Activated naive CD8-positive, alpha-beta T cell (primary cell): ENCODE data around the gene OR6K3.

Experiments used
- H3K27ac Mint-ChIP-seq: one replicate; pipeline ENCODE4 v1.8.0; 2021; ENCODE audit warnings: mixed read lengths
- H3K27me3 Mint-ChIP-seq: one replicate; pipeline ENCODE4 v1.8.0; 2021; ENCODE audit warnings: mixed read lengths
- H3K36me3 Mint-ChIP-seq: one replicate; pipeline ENCODE4 v1.8.0; 2021; ENCODE audit warnings: mixed read lengths
- H3K4me1 Mint-ChIP-seq: one replicate; pipeline ENCODE4 v1.8.0; 2021; ENCODE audit warnings: low read depth, mixed read lengths
- H3K4me3 Mint-ChIP-seq: one replicate; pipeline ENCODE4 v1.8.0; 2021; ENCODE audit warnings: mild to moderate bottlenecking, mixed read lengths
- H3K9me3 Mint-ChIP-seq: one replicate; pipeline ENCODE4 v1.8.0; 2021; ENCODE audit warnings: low read depth, mixed read lengths

The OR6K3 gene, protein sequence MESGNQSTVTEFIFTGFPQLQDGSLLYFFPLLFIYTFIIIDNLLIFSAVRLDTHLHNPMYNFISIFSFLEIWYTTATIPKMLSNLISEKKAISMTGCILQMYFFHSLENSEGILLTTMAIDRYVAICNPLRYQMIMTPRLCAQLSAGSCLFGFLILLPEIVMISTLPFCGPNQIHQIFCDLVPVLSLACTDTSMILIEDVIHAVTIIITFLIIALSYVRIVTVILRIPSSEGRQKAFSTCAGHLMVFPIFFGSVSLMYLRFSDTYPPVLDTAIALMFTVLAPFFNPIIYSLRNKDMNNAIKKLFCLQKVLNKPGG

DNA sequence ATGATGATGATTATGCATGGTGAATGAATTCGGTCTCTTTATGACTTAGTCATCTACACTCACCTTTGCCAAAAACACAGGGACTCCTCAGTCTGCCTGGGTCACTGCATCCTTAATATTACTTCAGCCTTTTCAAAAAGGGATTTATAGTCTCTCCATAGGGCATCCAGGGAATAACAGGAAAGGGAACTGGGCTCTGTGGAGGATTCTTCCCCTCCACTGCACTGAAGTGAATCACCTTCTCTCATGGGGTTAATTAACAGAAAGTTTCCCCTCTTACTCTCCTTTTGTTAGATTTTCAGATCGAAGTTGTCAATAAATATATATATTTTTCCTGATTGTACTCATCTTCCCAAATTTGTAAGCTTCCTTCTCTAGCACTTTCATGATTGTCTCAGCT lies at the start of gene OR6K3:
Gene OR6K3 (minus strand): TSS at position 101 of the 400 bp plus-strand sequence. CDS start 2,605 bp downstream, outside the sequence.
- Mint-ChIP-seq H3K9me3 (no peaks in the 10 kb centered on the region), H3K27me3 (peaks cover 27% of the 10 kb centered on the region), H3K27ac (no peak within 1 kb of the TSS), H3K36me3 (no peaks in the 10 kb centered on the region), H3K4me3 (no peak within 1 kb of the TSS), H3K4me1 (no peaks in the 10 kb centered on the region)

DNA sequence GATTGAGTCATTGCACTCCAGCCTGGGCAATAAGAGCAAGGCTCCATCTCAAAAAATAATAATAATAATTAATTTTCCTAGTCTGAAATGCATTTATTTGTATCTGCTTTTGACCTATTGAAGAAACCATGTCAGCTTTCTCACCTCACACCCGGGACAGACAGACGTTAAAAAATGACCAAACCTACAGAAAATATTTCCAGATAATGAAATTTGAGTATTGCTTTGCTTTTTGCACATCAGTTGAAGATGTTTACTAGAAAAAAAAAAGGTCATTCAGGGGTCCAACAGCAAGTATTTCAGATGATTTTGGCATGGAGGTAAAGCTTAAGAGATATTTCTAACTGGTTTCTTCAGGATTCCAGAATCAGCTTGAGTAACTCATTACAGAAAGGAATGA lies 33.9 kb upstream of the OR6K3 start, which contains the start of gene OR6K6:
Gene OR6K6 (plus strand): TSS at position 301 of the 400 bp plus-strand sequence. CDS start 168 bp downstream, outside the sequence.
- H3K27me3 Mint-ChIP-seq, result peaks cover 11% of the 10 kb centered on the region

DNA sequence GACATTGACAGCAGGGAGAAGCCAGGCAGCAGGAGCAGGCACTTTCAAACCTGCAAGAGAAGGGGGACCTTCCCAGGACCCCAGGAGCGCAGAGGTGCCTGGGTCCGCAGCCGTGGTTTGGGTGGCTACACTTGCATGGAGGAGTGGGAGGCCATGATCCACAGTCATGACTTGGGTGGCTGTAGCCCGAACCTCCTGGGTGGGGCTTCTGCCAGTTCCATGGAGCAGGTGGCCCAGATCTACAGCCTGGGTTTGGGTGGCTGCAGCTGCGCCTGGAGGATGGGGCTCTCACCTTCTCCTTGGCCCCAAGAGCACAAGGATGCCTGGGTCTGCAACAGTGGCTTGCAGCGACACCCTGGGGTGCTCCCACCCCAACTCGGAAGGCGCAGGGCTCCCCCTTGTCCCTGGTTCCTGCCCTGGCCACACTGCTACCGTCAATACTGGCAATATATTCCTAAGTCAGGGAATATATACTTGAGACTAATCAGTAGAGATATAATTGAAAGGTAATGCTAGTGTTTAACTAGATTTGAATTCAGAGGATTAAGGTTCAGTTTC lies 31.7 kb upstream of the OR6K3 start:
- H3K27ac Mint-ChIP-seq, result no peak overlapping the region
- no peaks in the 10 kb centered on the region for H3K36me3 Mint-ChIP-seq
- H3K4me1 Mint-ChIP-seq, result no peaks in the 10 kb centered on the region
- peaks cover 8% of the 10 kb centered on the region for H3K27me3 Mint-ChIP-seq
- no peaks in the 10 kb centered on the region for H3K9me3 Mint-ChIP-seq
- no peak overlapping the region for H3K4me3 Mint-ChIP-seq

More for the DNA sequence above, 33.9 kb upstream of the OR6K3 start, which contains the start of gene OR6K6:
- no peaks in the 10 kb centered on the region for H3K4me1 Mint-ChIP-seq
- H3K4me3 Mint-ChIP-seq, result no peak within 1 kb of the TSS
- no peaks in the 10 kb centered on the region for H3K36me3 Mint-ChIP-seq
- H3K9me3 Mint-ChIP-seq, result no peaks in the 10 kb centered on the region
- no peak within 1 kb of the TSS for H3K27ac Mint-ChIP-seq

DNA sequence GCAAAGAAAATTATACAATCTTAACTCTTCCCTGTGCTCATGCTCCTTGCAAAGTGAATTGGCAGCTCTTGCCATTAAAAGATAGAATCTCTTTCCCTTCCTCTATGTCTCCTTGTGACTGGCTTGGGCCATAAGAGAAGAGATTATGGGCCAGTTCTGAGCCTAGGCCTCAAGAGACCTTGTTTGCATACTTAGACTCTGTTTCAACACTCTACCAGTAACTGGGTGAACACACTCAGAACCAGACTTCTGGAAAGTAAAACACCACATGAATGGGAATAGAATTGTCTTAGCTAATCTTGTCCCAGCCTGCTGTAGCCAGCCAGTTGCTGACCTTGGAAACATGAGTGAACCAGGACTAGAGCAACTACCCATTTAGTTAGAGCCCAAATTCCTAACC lies 15.3 kb upstream of the OR6K3 start:
- Mint-ChIP-seq H3K4me3 (no peak overlapping the region), H3K27me3 (peaks cover 9% of the 10 kb centered on the region), H3K27ac (no peak overlapping the region), H3K36me3 (no peaks in the 10 kb centered on the region), H3K4me1 (no peaks in the 10 kb centered on the region), H3K9me3 (no peaks in the 10 kb centered on the region)

DNA sequence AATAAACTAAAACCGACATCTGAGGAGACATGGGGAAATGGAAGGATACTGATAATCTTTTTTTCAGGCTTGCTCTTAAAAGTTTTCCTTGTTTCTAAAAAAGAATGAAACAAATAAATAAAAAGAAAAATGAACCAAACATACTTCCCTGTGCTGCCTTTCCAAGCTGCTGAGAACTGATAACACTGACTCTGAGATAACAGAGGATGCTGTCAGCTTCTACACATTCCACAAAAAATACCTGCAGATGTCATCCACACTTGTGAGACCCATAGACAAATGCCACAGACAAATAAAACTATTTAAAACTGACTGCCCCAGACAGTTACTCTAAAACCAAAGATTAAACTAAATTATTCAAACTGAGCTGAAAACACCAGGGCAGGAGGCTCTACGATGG lies 12.0 kb upstream of the OR6K3 start:
- H3K4me3 Mint-ChIP-seq, result no peak overlapping the region
- H3K4me1 Mint-ChIP-seq, result no peaks in the 10 kb centered on the region
- no peak overlapping the region for H3K27ac Mint-ChIP-seq
- H3K36me3 Mint-ChIP-seq, result no peaks in the 10 kb centered on the region
- H3K27me3 Mint-ChIP-seq, result peaks cover 3% of the 10 kb centered on the region
- no peaks in the 10 kb centered on the region for H3K9me3 Mint-ChIP-seq

DNA sequence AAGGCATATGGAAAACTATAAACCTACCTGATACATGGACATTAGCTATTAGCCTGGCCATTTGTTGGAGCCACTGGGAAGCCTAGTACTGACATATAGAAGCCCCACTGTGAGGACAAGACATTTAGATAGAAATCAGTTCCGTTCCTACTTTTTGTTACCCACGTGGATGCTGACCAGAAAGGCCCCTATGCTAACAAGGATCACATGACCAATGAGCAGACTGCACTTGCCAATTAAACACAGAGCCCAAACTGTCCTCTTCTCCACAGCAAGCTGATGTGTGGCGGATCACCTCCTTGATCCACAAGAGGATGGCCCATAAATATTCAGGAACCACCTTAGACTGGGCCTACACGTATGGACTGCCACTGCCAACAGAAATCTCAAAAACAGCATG lies 11.2 kb upstream of the OR6K3 start:
- Mint-ChIP-seq H3K9me3 (no peaks in the 10 kb centered on the region), H3K27me3 (peaks cover 5% of the 10 kb centered on the region), H3K4me3 (no peak overlapping the region), H3K4me1 (no peaks in the 10 kb centered on the region), H3K27ac (no peak overlapping the region), H3K36me3 (no peaks in the 10 kb centered on the region)

DNA sequence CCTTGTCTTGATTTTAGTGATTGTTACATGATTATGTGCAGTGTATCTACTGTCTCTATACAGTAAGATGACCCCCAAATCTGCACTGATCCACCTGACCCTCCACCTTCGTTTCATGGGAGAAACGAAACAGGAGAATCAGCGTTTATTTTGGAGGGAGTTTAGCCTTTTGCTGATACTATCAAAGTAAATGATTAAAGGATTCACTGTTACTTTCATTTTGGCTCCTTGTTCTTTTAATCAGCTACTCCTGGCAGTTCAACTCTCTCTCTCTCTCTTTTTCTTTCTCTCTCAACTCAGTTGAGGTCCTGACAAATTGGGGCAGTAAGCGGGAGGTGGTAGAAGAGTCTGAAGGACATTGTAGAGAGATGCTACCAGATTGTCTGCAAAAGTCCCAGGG lies 9.9 kb upstream of the OR6K3 start:
- no peaks in the 10 kb centered on the region for H3K9me3 Mint-ChIP-seq
- H3K36me3 Mint-ChIP-seq, result no peaks in the 10 kb centered on the region
- peaks cover 7% of the 10 kb centered on the region for H3K27me3 Mint-ChIP-seq
- H3K4me1 Mint-ChIP-seq, result no peaks in the 10 kb centered on the region
- H3K27ac Mint-ChIP-seq, result no peak overlapping the region
- H3K4me3 Mint-ChIP-seq, result no peak overlapping the region

DNA sequence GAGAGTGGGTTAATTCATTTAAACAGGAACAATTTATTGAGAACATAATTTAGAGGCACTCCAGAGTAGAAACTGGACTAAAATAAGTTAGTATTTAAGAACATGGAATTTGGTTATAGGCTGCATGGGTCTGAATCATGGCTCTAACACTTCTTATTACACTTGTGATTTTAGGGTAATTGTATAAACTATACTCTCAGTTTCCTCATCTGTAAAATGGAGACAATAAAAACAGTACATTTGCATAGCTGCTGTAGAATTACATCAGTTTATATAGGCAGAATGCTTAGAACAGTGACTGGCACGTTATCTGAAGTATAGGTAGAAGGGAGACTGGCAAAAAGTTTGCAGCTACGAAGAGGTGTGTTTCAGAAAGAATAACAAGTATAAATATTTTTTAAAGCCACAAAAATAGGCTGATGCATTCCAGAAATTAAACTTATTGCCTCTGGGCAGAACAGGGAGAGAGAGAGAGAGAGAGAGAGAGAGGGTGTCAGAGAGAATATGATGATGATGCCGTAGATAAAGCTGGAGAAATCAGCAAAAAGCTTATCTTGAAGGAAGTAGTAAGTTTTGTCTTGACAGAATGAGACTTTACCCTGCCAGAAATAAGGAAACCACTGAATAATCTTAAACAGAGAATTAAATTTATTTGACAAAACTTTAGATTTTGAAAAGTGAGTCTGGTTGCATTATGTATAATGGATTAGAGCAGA lies 8.1 kb upstream of the OR6K3 start:
- Mint-ChIP-seq H3K36me3 (no peaks in the 10 kb centered on the region), H3K27me3 (peaks cover 12% of the 10 kb centered on the region), H3K4me3 (no peak overlapping the region), H3K9me3 (no peaks in the 10 kb centered on the region), H3K27ac (no peak overlapping the region), H3K4me1 (no peaks in the 10 kb centered on the region)

DNA sequence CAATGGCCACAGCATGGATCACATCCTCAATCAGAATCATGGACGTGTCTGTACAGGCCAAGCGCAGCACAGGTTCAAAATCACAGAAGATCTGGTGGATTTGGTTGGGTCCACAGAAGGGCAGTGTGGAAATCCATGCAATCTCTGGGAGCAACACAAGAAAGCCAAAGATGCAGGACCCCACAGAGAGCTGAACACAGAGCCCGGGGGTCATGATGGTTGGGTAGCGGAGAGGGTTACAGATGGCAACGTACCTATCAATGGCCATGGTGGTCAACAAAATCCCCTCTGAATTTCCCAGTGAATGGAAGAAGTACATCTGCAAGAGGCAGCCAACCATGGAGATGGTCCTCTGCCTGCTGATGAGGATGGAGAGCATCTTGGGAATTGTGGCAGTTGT lies 3.9 kb upstream of the OR6K3 start:
- Mint-ChIP-seq H3K27me3 (peaks cover 24% of the 10 kb centered on the region), H3K4me1 (no peaks in the 10 kb centered on the region), H3K4me3 (no peak overlapping the region), H3K36me3 (no peaks in the 10 kb centered on the region), H3K27ac (no peak overlapping the region), H3K9me3 (no peaks in the 10 kb centered on the region)

DNA sequence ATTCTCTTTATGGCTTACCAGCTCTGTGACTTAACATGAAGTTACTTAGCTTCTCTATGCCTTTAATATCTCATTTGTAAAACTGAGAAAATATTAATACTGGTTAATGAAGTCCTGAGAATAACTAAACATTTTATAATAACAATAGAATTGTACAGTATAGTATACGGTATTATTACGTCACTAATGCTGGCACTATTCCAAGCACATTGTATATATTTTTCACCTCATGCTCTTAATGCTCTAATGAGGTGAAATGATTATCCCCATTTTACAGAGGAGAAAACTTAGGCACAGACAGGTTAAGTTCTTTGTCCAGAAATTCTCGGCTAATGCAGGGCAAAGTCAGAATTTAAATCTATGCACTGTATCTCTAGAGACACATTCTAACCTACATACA lies 856 bp downstream of the OR6K3 start:
- peaks cover 25% of the 10 kb centered on the region for H3K27me3 Mint-ChIP-seq
- no peaks in the 10 kb centered on the region for H3K4me1 Mint-ChIP-seq
- H3K27ac Mint-ChIP-seq, result no peak overlapping the region
- H3K9me3 Mint-ChIP-seq, result no peaks in the 10 kb centered on the region
- H3K36me3 Mint-ChIP-seq, result no peaks in the 10 kb centered on the region
- no peak overlapping the region for H3K4me3 Mint-ChIP-seq

DNA sequence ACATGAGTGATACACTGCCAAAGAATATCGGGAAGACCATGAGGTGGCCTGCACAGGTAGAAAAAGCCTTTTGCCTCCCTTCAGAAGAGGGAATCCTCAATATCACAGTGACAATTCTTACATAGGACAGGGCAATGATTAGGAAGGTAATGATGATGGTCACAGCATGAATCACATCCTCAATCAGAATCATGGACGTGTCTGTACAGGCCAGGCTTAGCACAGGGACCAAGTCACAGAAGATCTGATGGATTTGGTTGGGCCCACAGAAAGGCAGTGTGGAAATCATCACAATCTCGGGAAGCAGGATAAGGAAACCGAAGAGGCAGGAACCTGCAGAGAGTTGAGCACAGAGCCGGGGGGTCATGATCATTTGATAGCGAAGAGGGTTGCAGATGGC lies 3.2 kb downstream of the OR6K3 start:
- Mint-ChIP-seq H3K27me3 (peaks cover 22% of the 10 kb centered on the region), H3K36me3 (no peaks in the 10 kb centered on the region)

DNA sequence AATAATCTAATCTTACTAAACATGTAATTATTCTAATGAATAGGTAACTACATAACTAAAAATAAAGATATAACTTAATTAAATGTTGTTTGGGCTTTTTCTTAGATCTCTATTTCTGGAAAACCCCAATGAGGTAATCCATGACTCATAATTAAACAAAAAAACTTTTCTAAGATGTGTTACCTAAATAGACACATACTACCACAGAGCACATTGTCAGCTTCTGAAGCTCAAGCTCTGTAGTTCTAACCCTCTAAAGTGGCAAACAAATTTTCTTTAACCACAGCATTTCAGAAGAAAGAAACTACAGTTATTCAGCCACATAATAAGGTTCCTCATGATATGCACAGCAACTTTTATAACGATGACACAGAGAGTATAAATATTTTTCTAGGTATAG lies 4.2 kb downstream of the OR6K3 start:
- Mint-ChIP-seq H3K36me3 (no peaks in the 10 kb centered on the region), H3K9me3 (no peaks in the 10 kb centered on the region), H3K27me3 (peaks cover 25% of the 10 kb centered on the region), H3K4me1 (no peaks in the 10 kb centered on the region), H3K27ac (peak overlapping the region; percentile 2), H3K4me3 (no peak overlapping the region)

More for the DNA sequence above, 3.2 kb downstream of the OR6K3 start:
- Mint-ChIP-seq H3K9me3 (no peaks in the 10 kb centered on the region), H3K4me1 (no peaks in the 10 kb centered on the region), H3K27ac (no peak overlapping the region), H3K4me3 (no peak overlapping the region)

DNA sequence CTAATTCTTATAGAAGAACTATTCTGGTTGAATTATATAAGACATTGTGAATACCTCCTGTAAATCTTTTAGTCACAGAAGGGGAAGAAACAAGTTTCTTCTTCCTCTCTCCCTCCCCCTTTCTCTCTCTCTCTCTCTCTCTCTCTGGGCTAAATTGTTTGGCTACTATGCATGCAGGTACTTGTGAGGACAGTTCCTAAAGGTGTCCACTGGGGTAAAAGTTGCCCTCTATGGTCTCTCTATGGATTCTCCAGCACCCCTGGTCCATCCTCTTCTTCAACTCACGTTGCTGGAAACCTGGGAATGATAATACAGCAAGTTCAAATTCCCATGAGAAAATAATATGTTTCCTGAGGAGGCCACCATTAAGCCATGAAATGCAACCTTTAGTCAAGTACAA lies 5.8 kb downstream of the OR6K3 start:
- no peaks in the 10 kb centered on the region for H3K9me3 Mint-ChIP-seq
- H3K4me3 Mint-ChIP-seq, result no peak overlapping the region
- H3K27me3 Mint-ChIP-seq, result peaks cover 18% of the 10 kb centered on the region
- no peaks in the 10 kb centered on the region for H3K4me1 Mint-ChIP-seq
- no peaks in the 10 kb centered on the region for H3K36me3 Mint-ChIP-seq
- no peak overlapping the region for H3K27ac Mint-ChIP-seq

DNA sequence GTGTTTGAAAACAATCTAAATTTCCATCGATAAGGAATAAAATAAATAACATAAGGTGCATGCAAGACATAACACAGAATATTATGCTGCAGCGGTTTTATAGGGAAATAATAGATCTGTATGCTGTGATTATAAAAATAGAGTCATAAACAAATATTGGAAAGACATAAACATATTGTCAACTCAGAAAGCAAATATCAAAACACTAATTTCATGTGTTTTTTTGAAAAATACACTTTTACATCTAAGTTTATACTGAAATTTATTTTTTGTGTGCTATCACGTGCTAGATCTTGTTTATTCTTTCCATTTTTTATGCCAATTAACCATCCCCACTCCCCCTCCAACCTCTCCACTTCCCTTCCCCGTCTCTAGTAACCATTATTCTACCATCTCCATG lies 9.4 kb downstream of the OR6K3 start:
- Mint-ChIP-seq H3K4me3 (no peak overlapping the region), H3K9me3 (no peaks in the 10 kb centered on the region), H3K27ac (no peak overlapping the region), H3K4me1 (no peaks in the 10 kb centered on the region), H3K36me3 (no peaks in the 10 kb centered on the region), H3K27me3 (peaks cover 12% of the 10 kb centered on the region)

DNA sequence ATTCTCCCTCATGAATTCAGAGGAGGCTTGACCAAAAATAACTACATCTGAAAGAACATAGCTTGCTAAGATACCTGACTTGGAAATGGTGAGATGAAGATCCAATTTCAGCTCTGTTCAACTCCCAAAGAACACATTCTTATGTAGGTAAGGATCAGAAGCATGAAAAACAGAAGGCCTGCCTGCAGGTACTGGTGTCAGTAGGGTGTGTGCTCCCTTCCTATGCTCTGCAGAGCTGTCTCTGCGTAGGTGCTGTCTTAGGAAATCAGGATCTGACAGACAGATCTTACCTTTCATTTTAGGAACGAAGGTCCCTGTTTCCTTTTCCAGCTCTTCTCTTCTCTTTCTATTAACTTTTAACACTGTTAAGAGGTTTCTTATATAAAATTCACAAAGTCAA lies 14.4 kb downstream of the OR6K3 start:
- no peaks in the 10 kb centered on the region for H3K9me3 Mint-ChIP-seq
- H3K36me3 Mint-ChIP-seq, result no peaks in the 10 kb centered on the region
- no peak overlapping the region for H3K4me3 Mint-ChIP-seq
- no peak overlapping the region for H3K27ac Mint-ChIP-seq
- H3K4me1 Mint-ChIP-seq, result no peaks in the 10 kb centered on the region
- peaks cover 1% of the 10 kb centered on the region for H3K27me3 Mint-ChIP-seq
